MG63 (cell line): ENCODE measurements around the gene HTRA1. TPM values are rescaled to one million over a fixed set of nuclear protein-coding genes. Genes with fewer than 3 reads are reported as not detected.
A peak's percentile ranks its signal among the peaks of the same experiment; 100 is the strongest.

Experiments used
- DNase-seq: peaks from one replicate; pipeline ENCODE4 v3.0.0-alpha.2; 2020
- H3K27me3 ChIP-seq: fragments of 250-450 bp; sonication (Bioruptor Pico); 2 replicates; pipeline ENCODE4 v1.5.1; 2020; ENCODE audit warnings: mild to moderate bottlenecking, moderate library complexity
- H3K36me3 ChIP-seq: fragments of 250-450 bp; sonication (Bioruptor Pico); 2 replicates; pipeline ENCODE4 v1.5.1; 2020; ENCODE audit warnings: mild to moderate bottlenecking, moderate library complexity
- H3K4me3 ChIP-seq: fragments of 250-450 bp; sonication (Bioruptor Pico); 2 replicates; pipeline ENCODE4 v1.5.1; 2020; ENCODE audit warnings: mild to moderate bottlenecking, moderate library complexity
- H3K9me3 ChIP-seq: fragments of 250-450 bp; sonication (Bioruptor Pico); 2 replicates; pipeline ENCODE4 v1.5.1; 2020; ENCODE audit warnings: mild to moderate bottlenecking, moderate library complexity
- total RNA-seq: library from RNA; depleted of rRNA; stranded (reverse); fragments of >200 nt; shearing (Covaris generic); gene quantifications from 2 replicates; pipeline ENCODE4 v1.2.3, GENCODE V29; 2014; ENCODE audit warnings: low replicate concordance

The HTRA1 gene
- total RNA-seq, 1 experiment from 2014 or later: 26.0 TPM

- Histone ChIP-seq H3K9me3 (no peaks in the 10 kb centered on the region), H3K36me3 (no peaks in the 10 kb centered on the region), H3K27me3 (no peaks in the 10 kb centered on the region)
Measured at GRCh38 chr10:122497241-122497640, 35.9 kb downstream of the HTRA1 start.

DNA sequence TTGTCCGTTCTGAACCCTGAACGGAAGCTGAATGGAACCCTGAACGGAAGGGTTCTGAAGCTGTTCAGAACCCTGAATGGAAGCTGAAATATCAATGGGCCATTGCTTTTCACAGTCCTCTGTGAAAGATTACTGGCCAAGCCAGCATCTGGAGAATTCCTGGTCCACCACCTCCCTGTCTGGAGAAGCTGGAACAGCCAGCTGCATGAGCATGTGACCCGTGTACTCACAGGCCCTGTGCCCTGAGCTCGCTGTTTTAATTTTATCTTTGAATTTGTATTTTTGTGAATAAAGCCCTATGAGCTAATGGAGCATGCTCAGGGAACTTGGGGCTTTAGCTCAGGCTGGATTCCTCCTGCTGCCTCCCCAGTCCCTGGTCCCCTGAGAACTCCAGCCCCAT is 37.2 kb downstream of the HTRA1 start:
- Histone ChIP-seq H3K9me3 (no peaks in the 10 kb centered on the region), H3K4me3 (no peak overlapping the region), H3K36me3 (no peaks in the 10 kb centered on the region), H3K27me3 (no peaks in the 10 kb centered on the region)
- DNase-seq: no peak

More at GRCh38 chr10:122497241-122497640, 35.9 kb downstream of the HTRA1 start:
- H3K4me3 ChIP-seq: no peak overlapping the region
- DNase-seq: no peak

DNA sequence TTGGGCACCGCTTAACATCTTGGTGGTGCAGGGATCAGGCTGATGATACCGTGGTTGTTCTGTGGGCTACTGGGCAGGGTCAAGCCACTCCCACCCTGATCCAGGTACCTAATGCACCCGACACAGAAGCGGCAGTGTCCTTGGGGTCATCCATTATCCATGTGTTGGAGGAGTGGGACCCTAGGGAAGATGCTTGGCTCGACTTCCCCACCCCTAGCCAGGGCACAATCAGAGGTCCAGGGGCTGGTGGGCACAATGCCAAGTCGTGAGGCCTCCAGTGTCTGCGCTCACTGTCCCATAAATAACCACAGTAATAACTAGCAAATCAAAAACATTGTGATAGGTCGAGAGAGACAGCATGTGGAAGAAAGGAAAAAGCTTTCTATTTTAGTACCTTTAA is 37.7 kb downstream of the HTRA1 start:
- Histone ChIP-seq H3K27me3 (no peaks in the 10 kb centered on the region), H3K9me3 (no peaks in the 10 kb centered on the region), H3K4me3 (no peak overlapping the region), H3K36me3 (no peaks in the 10 kb centered on the region)
- DNase-seq: no peak

DNA sequence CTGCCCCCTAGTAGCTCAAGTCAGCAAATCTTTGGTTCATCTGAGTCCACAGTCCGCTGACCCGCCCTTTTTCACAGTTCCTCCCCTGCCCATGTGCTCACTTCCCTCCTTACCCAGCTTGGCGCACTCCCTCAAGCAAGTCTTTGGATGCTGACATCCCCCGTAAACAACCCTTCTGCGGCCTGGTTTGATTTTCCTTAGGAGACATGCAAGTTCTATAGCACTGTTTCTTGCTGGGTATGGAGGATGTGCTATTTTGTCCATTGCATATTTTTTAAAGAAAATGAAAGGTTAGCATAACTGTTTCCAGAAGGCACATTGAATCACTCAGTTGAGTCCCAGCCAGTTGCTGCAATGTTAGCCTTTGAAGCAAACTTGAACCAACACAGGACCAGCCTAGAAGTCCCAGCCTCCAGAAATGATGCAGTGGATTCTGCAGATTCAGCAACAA is 38.2 kb downstream of the HTRA1 start:
- no peaks in the 10 kb centered on the region for H3K27me3 ChIP-seq
- H3K4me3 ChIP-seq: no peak overlapping the region
- no peaks in the 10 kb centered on the region for H3K9me3 ChIP-seq
- no peaks in the 10 kb centered on the region for H3K36me3 ChIP-seq
- DNase-seq: peak; percentile 53

DNA sequence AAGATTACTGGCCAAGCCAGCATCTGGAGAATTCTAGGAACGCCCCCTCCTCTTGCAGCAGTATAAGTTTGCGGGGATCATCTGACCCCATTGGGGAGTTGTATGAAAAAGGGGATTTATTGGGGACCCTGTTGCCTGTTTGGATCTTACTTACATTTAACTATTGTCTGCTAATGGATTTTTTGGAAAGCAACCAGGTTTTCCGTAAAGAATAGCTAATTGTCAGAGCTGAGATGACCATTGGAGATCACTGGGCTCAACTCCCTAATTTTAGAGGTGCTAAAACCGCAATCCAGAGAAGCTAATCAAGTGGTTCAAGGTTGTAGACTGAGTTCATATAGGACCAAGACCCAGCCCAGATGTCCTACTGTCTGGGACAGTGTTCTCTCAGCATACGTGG is 38.8 kb downstream of the HTRA1 start:
- H3K36me3 ChIP-seq: no peaks in the 10 kb centered on the region
- no peaks in the 10 kb centered on the region for H3K9me3 ChIP-seq
- no peak for DNase-seq
- H3K27me3 ChIP-seq: no peaks in the 10 kb centered on the region
- H3K4me3 ChIP-seq: no peak overlapping the region

DNA sequence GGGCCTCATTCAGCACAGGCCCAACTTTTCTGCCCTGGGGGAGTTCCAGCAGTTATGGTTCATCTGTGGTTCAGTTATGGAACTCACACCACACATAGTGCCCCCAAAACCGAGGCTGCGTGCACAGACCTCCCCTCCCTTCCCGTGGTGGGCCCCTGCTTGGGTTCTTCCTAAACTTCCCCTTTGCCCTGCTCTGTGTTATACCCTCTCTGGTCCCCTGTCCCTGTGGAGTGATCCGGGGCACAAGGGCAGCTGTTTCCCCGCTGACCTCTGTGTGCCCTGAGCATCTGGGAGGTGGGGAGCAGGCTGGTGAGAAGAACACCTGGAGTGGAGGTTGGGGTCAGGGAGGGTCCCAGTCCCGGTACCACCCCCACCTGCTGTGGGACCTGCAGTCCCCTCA is 39.4 kb downstream of the HTRA1 start:
- no peak overlapping the region for H3K4me3 ChIP-seq
- no peaks in the 10 kb centered on the region for H3K27me3 ChIP-seq
- no peaks in the 10 kb centered on the region for H3K36me3 ChIP-seq
- H3K9me3 ChIP-seq: no peaks in the 10 kb centered on the region
- no peak for DNase-seq

- Histone ChIP-seq H3K27me3 (no peaks in the 10 kb centered on the region), H3K4me3 (no peak overlapping the region), H3K9me3 (no peaks in the 10 kb centered on the region), H3K36me3 (no peaks in the 10 kb centered on the region)
- DNase-seq: no peak
Measured at GRCh38 chr10:122503012-122503411, 41.7 kb downstream of the HTRA1 start.

GRCh38 chr10:122503886-122504609 is 42.7 kb downstream of the HTRA1 start:
- Histone ChIP-seq H3K4me3 (no peak overlapping the region), H3K9me3 (no peaks in the 10 kb centered on the region), H3K27me3 (no peaks in the 10 kb centered on the region), H3K36me3 (no peaks in the 10 kb centered on the region)
- no peak for DNase-seq

DNA sequence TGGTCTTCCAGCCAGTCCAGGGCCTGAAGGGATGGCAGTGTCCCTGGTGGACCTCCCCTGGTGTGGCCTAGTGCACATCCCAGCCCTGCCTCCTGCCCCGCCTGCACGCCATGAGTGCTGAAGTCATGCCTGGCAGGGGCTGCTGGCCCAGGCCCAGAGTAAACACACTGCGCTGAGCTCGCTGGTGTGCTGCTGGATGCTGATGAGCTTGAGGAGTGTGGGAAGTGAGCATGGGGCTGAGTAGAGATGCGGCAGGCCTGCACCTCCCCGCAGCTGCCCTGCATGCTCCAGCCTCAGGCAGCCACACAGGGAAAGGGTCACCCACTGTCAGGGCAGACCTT is 43.2 kb downstream of the HTRA1 start:
- Histone ChIP-seq H3K36me3 (no peaks in the 10 kb centered on the region), H3K9me3 (no peaks in the 10 kb centered on the region), H3K4me3 (no peak overlapping the region), H3K27me3 (no peaks in the 10 kb centered on the region)
- DNase-seq: peak; percentile 95

- no peaks in the 10 kb centered on the region for H3K9me3 ChIP-seq
- no peaks in the 10 kb centered on the region for H3K27me3 ChIP-seq
- no peaks in the 10 kb centered on the region for H3K36me3 ChIP-seq
- no peak for DNase-seq
- no peak overlapping the region for H3K4me3 ChIP-seq
Measured at GRCh38 chr10:122505011-122505410, 43.7 kb downstream of the HTRA1 start.

DNA sequence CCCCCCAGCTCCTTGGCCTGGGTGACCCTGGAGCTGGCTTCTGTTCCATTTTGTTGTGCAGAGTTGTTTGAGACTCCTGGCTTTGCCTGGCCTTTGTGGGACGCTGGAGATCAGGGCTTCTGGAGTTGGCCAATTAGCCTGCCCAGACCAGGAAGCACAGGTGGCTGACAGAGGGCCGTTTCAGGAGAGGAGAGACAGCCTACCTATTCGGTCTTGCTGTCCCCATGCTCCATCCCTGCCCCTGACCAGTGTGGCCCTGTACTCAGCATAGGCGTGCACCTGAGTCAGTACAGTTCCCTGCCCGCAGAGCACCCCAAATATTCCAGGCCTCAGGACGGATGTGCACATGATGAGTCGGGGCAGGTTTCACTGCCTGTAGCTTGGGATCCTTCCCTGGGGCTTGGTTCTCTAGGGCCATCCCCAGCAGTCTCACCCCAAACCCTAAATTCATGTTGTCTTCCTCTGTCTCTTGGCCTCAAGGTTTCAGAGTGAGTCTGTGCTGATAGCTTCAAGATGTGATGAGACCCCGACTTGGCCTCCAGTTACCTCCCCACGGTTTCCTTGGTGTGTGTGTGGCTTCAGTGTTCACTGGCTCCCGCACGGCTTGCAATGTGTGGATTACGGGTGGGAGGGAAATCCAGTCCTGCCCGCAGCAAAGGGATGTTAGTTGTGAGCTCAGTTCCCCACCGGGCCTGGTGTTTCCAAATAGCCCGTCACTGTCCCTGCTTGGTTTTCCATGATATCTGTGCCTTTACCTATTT is 44.7 kb downstream of the HTRA1 start:
- Histone ChIP-seq H3K4me3 (no peak overlapping the region), H3K9me3 (no peaks in the 10 kb centered on the region), H3K36me3 (no peaks in the 10 kb centered on the region), H3K27me3 (no peaks in the 10 kb centered on the region)
- no peak for DNase-seq

DNA sequence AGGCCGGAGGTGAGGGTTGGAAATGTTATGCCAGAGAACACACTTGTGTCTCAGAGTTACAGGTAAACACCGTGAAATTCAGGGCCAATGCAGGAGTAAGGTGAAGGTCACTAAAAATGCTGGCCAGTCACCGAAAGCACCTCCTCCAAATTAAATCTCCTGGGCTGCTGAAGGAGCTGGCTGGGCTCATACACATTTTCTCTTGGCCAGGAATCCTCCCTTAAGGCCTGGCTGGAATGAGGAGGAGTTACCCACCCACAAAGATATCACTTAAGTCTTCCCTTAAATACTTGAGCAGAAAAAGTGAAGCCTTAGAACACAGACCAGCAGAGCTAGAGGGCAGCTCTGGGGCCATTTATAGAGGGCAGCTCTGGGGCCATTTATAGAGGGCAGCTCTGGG is 46.3 kb downstream of the HTRA1 start:
- H3K27me3 ChIP-seq: no peaks in the 10 kb centered on the region
- H3K36me3 ChIP-seq: no peaks in the 10 kb centered on the region
- H3K9me3 ChIP-seq: no peaks in the 10 kb centered on the region
- H3K4me3 ChIP-seq: no peak overlapping the region
- no peak for DNase-seq

DNA sequence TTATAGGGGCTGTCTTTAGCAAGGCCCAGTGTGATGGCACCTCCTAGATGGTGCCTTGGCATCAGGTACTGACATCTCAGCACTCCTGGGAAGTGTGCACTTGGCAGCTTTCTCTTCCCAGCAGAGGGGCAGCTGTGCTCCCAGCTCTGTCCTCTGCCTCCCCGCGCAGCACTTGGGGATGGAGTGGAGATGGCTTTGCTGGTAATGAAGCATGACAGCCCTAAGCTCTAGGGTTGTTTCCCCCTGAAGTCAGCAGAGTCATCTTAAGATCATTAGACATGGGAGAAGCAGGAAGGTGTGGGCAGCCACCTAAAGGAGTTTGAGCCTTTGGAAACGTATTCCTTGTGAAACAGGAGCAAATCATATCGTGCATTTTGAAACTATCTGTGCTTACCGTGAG is 46.7 kb downstream of the HTRA1 start:
- Histone ChIP-seq H3K36me3 (no peaks in the 10 kb centered on the region), H3K4me3 (no peak overlapping the region), H3K9me3 (no peaks in the 10 kb centered on the region), H3K27me3 (no peaks in the 10 kb centered on the region)
- DNase-seq: no peak

- no peaks in the 10 kb centered on the region for H3K27me3 ChIP-seq
- H3K4me3 ChIP-seq: no peak overlapping the region
- DNase-seq: no peak
- no peaks in the 10 kb centered on the region for H3K9me3 ChIP-seq
- no peaks in the 10 kb centered on the region for H3K36me3 ChIP-seq
Measured at GRCh38 chr10:122509323-122509722, 48.0 kb downstream of the HTRA1 start.

- Histone ChIP-seq H3K36me3 (no peaks in the 10 kb centered on the region), H3K4me3 (no peak overlapping the region), H3K9me3 (no peaks in the 10 kb centered on the region), H3K27me3 (no peaks in the 10 kb centered on the region)
- no peak for DNase-seq
Measured at GRCh38 chr10:122510326-122510725, 49.0 kb downstream of the HTRA1 start.

DNA sequence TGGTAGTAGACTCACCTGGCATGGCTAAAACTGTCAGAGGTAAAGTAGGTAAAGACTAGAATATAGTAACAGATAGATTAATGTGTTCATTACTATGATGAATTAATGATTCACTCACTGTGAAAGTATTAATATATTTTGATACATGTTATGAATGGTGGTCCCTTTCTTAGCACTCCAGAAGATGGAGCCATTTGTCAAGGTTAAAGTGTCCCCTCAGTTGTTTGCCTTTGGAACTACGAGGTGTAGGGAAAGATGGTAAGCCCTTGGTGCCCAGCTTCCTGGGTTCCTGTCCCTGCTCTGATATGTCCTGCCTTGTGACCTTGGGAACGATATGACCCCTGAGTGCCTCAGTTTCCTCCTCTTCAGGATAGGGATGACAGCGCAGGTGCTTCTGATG is 49.4 kb downstream of the HTRA1 start:
- H3K36me3 ChIP-seq: no peaks in the 10 kb centered on the region

GRCh38 chr10:122513053-122513452 is 51.7 kb downstream of the HTRA1 start:
- H3K27me3 ChIP-seq: no peaks in the 10 kb centered on the region
- no peaks in the 10 kb centered on the region for H3K36me3 ChIP-seq
- no peaks in the 10 kb centered on the region for H3K9me3 ChIP-seq
- no peak overlapping the region for H3K4me3 ChIP-seq
- no peak for DNase-seq

More for the DNA sequence above, 49.4 kb downstream of the HTRA1 start:
- Histone ChIP-seq H3K27me3 (no peaks in the 10 kb centered on the region), H3K4me3 (no peak overlapping the region), H3K9me3 (no peaks in the 10 kb centered on the region)
- no peak for DNase-seq
